Measurements from ENCODE around the gene EXOC3L2. TPM values are rescaled to one million over a fixed set of nuclear protein-coding genes. Genes with fewer than 3 reads are reported as not detected.

The EXOC3L2 gene
- total RNA-seq, 1 experiment from 2014 or later: 0.08 TPM

DNA sequence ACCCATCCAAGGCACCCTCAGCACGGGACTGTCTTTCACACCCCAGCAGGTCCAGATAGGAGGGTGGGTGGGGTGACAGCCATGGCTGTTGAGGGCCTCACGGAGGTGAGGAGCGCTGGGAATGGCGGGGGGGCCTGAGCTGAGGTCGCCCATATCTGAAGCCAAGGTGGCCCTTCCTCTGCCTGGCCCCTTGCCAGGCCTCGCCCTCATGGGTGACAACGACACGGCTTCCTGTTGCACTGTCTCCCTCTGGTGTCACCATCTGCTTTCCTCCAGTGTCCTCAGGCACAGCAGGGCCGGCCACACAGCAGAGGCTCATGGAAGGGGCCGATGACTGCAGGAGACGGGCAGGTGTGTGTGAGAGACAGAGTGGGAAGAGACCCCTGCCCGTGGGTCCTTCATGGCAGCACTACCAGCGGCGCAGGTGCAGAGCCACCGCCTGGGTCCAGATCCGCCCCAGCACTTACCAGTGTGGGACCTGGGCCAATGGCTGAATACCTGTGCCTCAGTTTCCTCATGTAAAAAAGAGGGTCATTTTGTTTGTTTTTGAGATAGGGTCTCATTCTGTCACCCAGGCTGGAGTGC is 76.3 kb downstream of the EXOC3L2 start:
- Histone ChIP-seq H3K27ac (ENCODE audit: low read length) (no peak overlapping the region), H3K36me3 (ENCODE audit: control insufficient read depth, insufficient read depth, low read length) (no peaks in the 10 kb centered on the region), H3K9me3 (ENCODE audit: control insufficient read depth, insufficient read depth, low read depth, low read length) (no peaks in the 10 kb centered on the region), H3K4me3 (ENCODE audit: low read depth in 2 of 2, low read length in 2 of 2) (no peak overlapping the region), H3K4me1 (ENCODE audit: control insufficient read depth, insufficient read depth, low read length) (no peaks in the 10 kb centered on the region), H3K27me3 (ENCODE audit: control insufficient read depth, insufficient read depth, low read length) (no peaks in the 10 kb centered on the region)
- no TSS peak for BruUV-seq (replicated peaks)
- ChIA-PET CTCF (no interaction called here), POLR2A (no interaction called here)
- DNase-seq (ENCODE audit: low read depth, low spot score): no peak
- TF ChIP-seq CTCF (IDR thresholded peaks at IDR 0.05) (no peak), TCF7L2 (IDR thresholded peaks at IDR 0.05; ENCODE audit: low read depth, low read length) (no peak), REST (IDR thresholded peaks at IDR 0.05; ENCODE audit: insufficient read depth in 1 of 2, low read depth in 2 of 2, low read length in 1 of 2) (no peak), SIN3A (IDR thresholded peaks at IDR 0.05; ENCODE audit: borderline replicate concordance, insufficient read depth, low read depth, low read length) (no peak), POLR2AphosphoS5 (IDR thresholded peaks at IDR 0.05; ENCODE audit: low read depth, low read length) (no peak)
- in situ Hi-C loops (cut with HindIII; ENCODE audit: low pct_unique_long_range_greater_than_20kb, low sequenced_read_pairs) (no loop called here), intact Hi-C loops (cut with micrococcal nuclease; ENCODE audit: unreplicated experiment) (no loop called here)
- ATAC-seq: no peak

- ChIA-PET CTCF (interaction anchor here (0.7 kb wide), 1 partner anchor 302 kb away, joined by 13 read pairs; no protein-coding TSS in a partner anchor), POLR2A (interaction anchor here (0.6 kb wide), 1 partner anchor 162 kb away, joined by 3 read pairs; no protein-coding TSS in a partner anchor)
- ATAC-seq: no peak
- H3K9me3 ChIP-seq (ENCODE audit: control insufficient read depth, insufficient read depth, low read depth, low read length): no peaks in the 10 kb centered on the region
- no peaks in the 10 kb centered on the region for H3K4me1 ChIP-seq (ENCODE audit: control insufficient read depth, insufficient read depth, low read length)
- H3K27me3 ChIP-seq (ENCODE audit: control insufficient read depth, insufficient read depth, low read length): no peaks in the 10 kb centered on the region
- in situ Hi-C loops (cut with HindIII; ENCODE audit: low pct_unique_long_range_greater_than_20kb, low sequenced_read_pairs): no loop called here
- no peaks in the 10 kb centered on the region for H3K36me3 ChIP-seq (ENCODE audit: control insufficient read depth, insufficient read depth, low read length)
- intact Hi-C loops (cut with micrococcal nuclease; ENCODE audit: unreplicated experiment): no loop called here
- H3K4me3 ChIP-seq (ENCODE audit: low read depth in 2 of 2, low read length in 2 of 2): no peak overlapping the region
- no peak overlapping the region for H3K27ac ChIP-seq (ENCODE audit: low read length)
- no peak for DNase-seq (ENCODE audit: low read depth, low spot score)
- no peak for TF ChIP-seq SIN3A (IDR thresholded peaks at IDR 0.05; ENCODE audit: borderline replicate concordance, insufficient read depth, low read depth, low read length)
- no peak for TF ChIP-seq CTCF (IDR thresholded peaks at IDR 0.05)
- TF ChIP-seq TCF7L2 (IDR thresholded peaks at IDR 0.05; ENCODE audit: low read depth, low read length): no peak
- TF ChIP-seq REST (IDR thresholded peaks at IDR 0.05; ENCODE audit: insufficient read depth in 1 of 2, low read depth in 2 of 2, low read length in 1 of 2): no peak
- no TSS peak for BruUV-seq (replicated peaks)
Observed at GRCh38 chr19:45166723-45167252, 78.4 kb downstream of the EXOC3L2 start.

Measured in Panc1 (cell line).